ENCODE measurements around the gene SLC4A3.

The SLC4A3 gene

GRCh38 chr2:219592736-219593135 is 34.7 kb upstream of the SLC4A3 start:
- Histone ChIP-seq H3K4me1 (ENCODE audit: control insufficient read depth, insufficient read depth, low read length) (peaks cover 6% of the 10 kb centered on the region), H3K27ac (ENCODE audit: extremely low read depth, low read depth, low read length) (no peak overlapping the region), H3K9me3 (ENCODE audit: control insufficient read depth, insufficient read depth, low read depth, low read length) (no peaks in the 10 kb centered on the region), H3K36me3 (ENCODE audit: control insufficient read depth in 2 of 2, insufficient read depth in 1 of 2, low read length in 2 of 2) (no peaks in the 10 kb centered on the region), H3K4me3 (ENCODE audit: low read depth, low read length) (no peak overlapping the region)
- ChIA-PET POLR2A (interaction anchor here (0.7 kb wide), 1 partner anchor 33 kb away, joined by 3 read pairs; no protein-coding TSS in a partner anchor), CTCF (interaction anchor here (0.7 kb wide), 1 partner anchor 48 kb away, joined by 3 read pairs; no protein-coding TSS in a partner anchor)
- TF ChIP-seq MZF1 (tag by site-specific recombination; IDR thresholded peaks at IDR 0.05; ENCODE audit: borderline replicate concordance) = no peak
- no peak for TF ChIP-seq ZNF548 (tag by site-specific recombination; IDR thresholded peaks at IDR 0.05)
- TF ChIP-seq ZSCAN23 (tag by site-specific recombination; IDR thresholded peaks at IDR 0.05) = no peak
- no peak for TF ChIP-seq ZNF580 (tag by site-specific recombination; IDR thresholded peaks at IDR 0.05)
- TF ChIP-seq ZBTB1 (tag by site-specific recombination; IDR thresholded peaks at IDR 0.05) = no peak
- no peak for TF ChIP-seq ZNF830 (tag by site-specific recombination; IDR thresholded peaks at IDR 0.05; ENCODE audit: low read depth)
- TF ChIP-seq SP2 (tag by site-specific recombination; IDR thresholded peaks at IDR 0.05) = no peak
- TF ChIP-seq ZNF302 (tag by site-specific recombination; IDR thresholded peaks at IDR 0.05; ENCODE audit: low read depth) = no peak
- no peak for TF ChIP-seq MYNN (tag by site-specific recombination; IDR thresholded peaks at IDR 0.05; ENCODE audit: borderline replicate concordance)
- no peak for TF ChIP-seq TRIM28 (IDR thresholded peaks at IDR 0.05; ENCODE audit: borderline replicate concordance, low read length)

- POLR2A ChIA-PET = interaction anchor here (0.7 to 1.1 kb wide), 2 partner anchors 22 to 33 kb away, joined by 3 read pairs; partner anchors contain the start of gene OBSL1
These were observed 34.3 kb upstream of the SLC4A3 start for GRCh38 chr2:219593154-219593553.

GRCh38 chr2:219595256-219595655 is 32.2 kb upstream of the SLC4A3 start:
- Histone ChIP-seq H3K4me3 (ENCODE audit: low read depth, low read length) (no peak overlapping the region), H3K9me3 (ENCODE audit: control insufficient read depth, insufficient read depth, low read depth, low read length) (no peaks in the 10 kb centered on the region), H3K36me3 (ENCODE audit: control insufficient read depth in 2 of 2, insufficient read depth in 1 of 2, low read length in 2 of 2) (no peaks in the 10 kb centered on the region), H3K27ac (ENCODE audit: extremely low read depth, low read depth, low read length) (peak overlapping the region; percentile 45), H3K4me1 (ENCODE audit: control insufficient read depth, insufficient read depth, low read length) (peaks cover 6% of the 10 kb centered on the region)
- ChIA-PET POLR2A (interaction anchor here (0.7 kb wide), 1 partner anchor 23 kb away, joined by 6 read pairs; the partner anchor contains the start of gene INHA), CTCF (interaction anchor here (0.9 to 3.4 kb wide), 3 partner anchors 18 to 54 kb away, joined by 3 to 13 read pairs (median 10); no protein-coding TSS in a partner anchor)
- no peak for TF ChIP-seq EGR2 (tag by site-specific recombination; IDR thresholded peaks at IDR 0.05; ENCODE audit: low read depth)
- 0 out of 2 replicates have a peak, but pooled peaks have one; percentile 25 for TF ChIP-seq PRDM1 (tag by site-specific recombination; IDR thresholded peaks at IDR 0.05)
- TF ChIP-seq PRDM2 (tag by site-specific recombination; IDR thresholded peaks at IDR 0.05; ENCODE audit: borderline replicate concordance) = no peak
- peak; percentile 51 for TF ChIP-seq ZFHX2 (tag by site-specific recombination; conservative IDR thresholded peaks at IDR 0.05)
- TF ChIP-seq SCRT2 (tag by site-specific recombination; IDR thresholded peaks at IDR 0.05) = peak; percentile 63

More at GRCh38 chr2:219593154-219593553, 34.3 kb upstream of the SLC4A3 start:
- Histone ChIP-seq H3K4me1 (ENCODE audit: control insufficient read depth, insufficient read depth, low read length) (peaks cover 6% of the 10 kb centered on the region), H3K4me3 (ENCODE audit: low read depth, low read length) (no peak overlapping the region), H3K9me3 (ENCODE audit: control insufficient read depth, insufficient read depth, low read depth, low read length) (no peaks in the 10 kb centered on the region), H3K27ac (ENCODE audit: extremely low read depth, low read depth, low read length) (no peak overlapping the region), H3K36me3 (ENCODE audit: control insufficient read depth in 2 of 2, insufficient read depth in 1 of 2, low read length in 2 of 2) (no peaks in the 10 kb centered on the region)
- CTCF ChIA-PET = interaction anchor here (1.4 kb wide), 1 partner anchor 52 kb away, joined by 3 read pairs; no protein-coding TSS in a partner anchor
- no peak for TF ChIP-seq ZFP37 (tag by site-specific recombination; IDR thresholded peaks at IDR 0.05)
- no peak for TF ChIP-seq ZNF366 (tag by site-specific recombination; conservative IDR thresholded peaks at IDR 0.05)
- no peak for TF ChIP-seq GLIS2 (tag by site-specific recombination; IDR thresholded peaks at IDR 0.05)
- TF ChIP-seq ZNF692 (tag by site-specific recombination; IDR thresholded peaks at IDR 0.05) = no peak
- TF ChIP-seq ELK4 (IDR thresholded peaks at IDR 0.05; ENCODE audit: borderline replicate concordance, low read depth, low read length) = no peak
- TF ChIP-seq ZNF426 (tag by site-specific recombination; IDR thresholded peaks at IDR 0.05) = no peak
- TF ChIP-seq GLI4 (tag by site-specific recombination; IDR thresholded peaks at IDR 0.05) = no peak
- TF ChIP-seq ZNF404 (tag by site-specific recombination; IDR thresholded peaks at IDR 0.05) = no peak
- no peak for TF ChIP-seq ZBTB8A (tag by site-specific recombination; IDR thresholded peaks at IDR 0.05)
- no peak for TF ChIP-seq SETDB1 (IDR thresholded peaks at IDR 0.05; ENCODE audit: insufficient read length, low read length)
- TF ChIP-seq ZFP69B (tag by site-specific recombination; IDR thresholded peaks at IDR 0.05) = no peak
- TF ChIP-seq ZNF510 (tag by site-specific recombination; IDR thresholded peaks at IDR 0.05; ENCODE audit: insufficient replicate concordance) = no peak
- no peak for TF ChIP-seq ZNF549 (tag by site-specific recombination; IDR thresholded peaks at IDR 0.05)

Measured in HEK293 (cell line).